Panc1 (cell line): ENCODE measurements around the gene CHODL.

ENCODE experiments used
- CTCF ChIP-seq: fragments of 450-650 bp; IDR thresholded peaks from 2 replicates; pipeline ENCODE4 v1.5.1; 2017; ENCODE audit warnings: mild to moderate bottlenecking
- POLR2AphosphoS5 ChIP-seq: IDR thresholded peaks from 2 replicates; pipeline ENCODE4 v1.6.1; 2012; ENCODE audit warnings: mild to moderate bottlenecking, low read depth, low read length, moderate library complexity
- REST ChIP-seq, 2 experiments: IDR thresholded peaks; 2 replicates each; pipeline ENCODE4 v1.6.1; 2011 to 2012; ENCODE audit warnings: low read depth in 2 of 2, control low read depth in 1 of 2, low read length in 1 of 2, mild to moderate bottlenecking in 1 of 2, moderate library complexity in 1 of 2; ENCODE audit not compliant: insufficient read depth in 1 of 2

GRCh38 chr21:18204931-18205330 lies 39.7 kb upstream of the CHODL start:
- TF ChIP-seq CTCF (no peak), REST (IDR thresholded peaks at IDR 0.05; ENCODE audit: insufficient read depth in 1 of 2, low read depth in 2 of 2, low read length in 1 of 2) (no peak), POLR2AphosphoS5 (no peak)
